GM12878 (cell line): ENCODE results near the gene TAF3.

ENCODE experiments used
- CTCF ChIP-seq, 3 experiments: IDR thresholded peaks in 2 of 3; conservative IDR thresholded peaks in 1 of 3; 2 replicates each; pipeline ENCODE4 v1.5.1; 2011; ENCODE audit warnings: low read depth in 3 of 3, low read length in 3 of 3, mild to moderate bottlenecking in 3 of 3, control low read depth in 2 of 3, moderate library complexity in 2 of 3, inconsistent platforms in 1 of 3, mixed read lengths in 1 of 3; ENCODE audit not compliant: control insufficient read depth in 2 of 3, insufficient read depth in 1 of 3; ENCODE audit errors: extremely low read depth in 1 of 3
- EZH2 ChIP-seq: IDR thresholded peaks from 2 replicates; pipeline ENCODE4 v1.6.1; 2012; ENCODE audit warnings: low read depth, mild to moderate bottlenecking, control low read depth, inconsistent platforms, low read length, borderline replicate concordance; ENCODE audit not compliant: control insufficient read depth
- MAX ChIP-seq: IDR thresholded peaks from 2 replicates; pipeline ENCODE4 v1.6.1; 2012; ENCODE audit warnings: low read depth, low read length, improper control_type of control experiment
- MTA3 ChIP-seq: IDR thresholded peaks from 2 replicates; pipeline ENCODE4 v1.6.1; 2012; ENCODE audit warnings: low read length, inconsistent platforms, borderline replicate concordance
- MYC ChIP-seq: IDR thresholded peaks from 2 replicates; pipeline ENCODE4 v1.6.1; 2011; ENCODE audit warnings: mild to moderate bottlenecking, low read length, moderate library complexity, inconsistent platforms; ENCODE audit not compliant: insufficient read depth, insufficient replicate concordance, insufficient read length, severe bottlenecking
- POLR2A ChIP-seq: IDR thresholded peaks from 2 replicates; pipeline ENCODE4 v1.6.1; 2011; ENCODE audit warnings: low read depth, mild to moderate bottlenecking, low read length
- POLR2AphosphoS5 ChIP-seq: IDR thresholded peaks from 2 replicates; pipeline ENCODE4 v1.6.1; 2011; ENCODE audit warnings: mild to moderate bottlenecking, low read length, inconsistent platforms
- RB1 ChIP-seq: fragments of 450-650 bp; formaldehyde crosslinking; IDR thresholded peaks from 2 replicates; pipeline ENCODE4 v1.6.1; 2017; ENCODE audit warnings: mild to moderate bottlenecking, borderline replicate concordance
- ZBED1 ChIP-seq: IDR thresholded peaks from 2 replicates; pipeline ENCODE4 v1.6.1; 2016; ENCODE audit warnings: borderline replicate concordance
- ZBTB33 ChIP-seq: fragments of 450-650 bp; IDR thresholded peaks from 2 replicates; pipeline ENCODE4 v1.6.1; 2017; ENCODE audit warnings: mild to moderate bottlenecking
- TF ChIP-seq, protein P1 (sequence below): fragments of 450-650 bp; IDR thresholded peaks from 2 replicates; pipeline ENCODE4 v1.6.1; 2017; ENCODE audit warnings: mild to moderate bottlenecking, low read depth, inconsistent platforms; ENCODE audit not compliant: poor library complexity, severe bottlenecking

DNA sequence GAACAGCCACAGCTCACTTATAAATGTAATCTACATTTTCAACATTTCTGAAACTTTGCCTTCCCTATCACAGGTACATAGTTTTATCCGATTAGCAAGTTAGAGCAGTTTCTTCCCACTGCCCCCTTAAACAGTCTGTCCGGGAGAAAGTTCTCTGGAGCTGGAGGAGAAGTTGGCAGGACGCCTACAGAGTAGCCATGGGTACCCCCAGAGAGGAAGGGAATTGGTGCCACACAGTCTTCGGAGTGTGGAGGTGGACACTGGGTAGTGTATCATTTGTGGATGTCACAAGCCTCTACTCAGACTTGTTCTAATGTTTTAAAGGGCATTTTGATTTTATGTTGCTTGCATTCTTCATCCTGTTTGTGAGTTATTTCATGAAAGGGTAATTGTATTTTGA, 39.0 kb downstream of the TAF3 start:
- TF ChIP-seq ZBED1: no peak
- no peak for TF ChIP-seq MYC
- no peak for TF ChIP-seq ZBTB33
- TF ChIP-seq, protein P1, sequence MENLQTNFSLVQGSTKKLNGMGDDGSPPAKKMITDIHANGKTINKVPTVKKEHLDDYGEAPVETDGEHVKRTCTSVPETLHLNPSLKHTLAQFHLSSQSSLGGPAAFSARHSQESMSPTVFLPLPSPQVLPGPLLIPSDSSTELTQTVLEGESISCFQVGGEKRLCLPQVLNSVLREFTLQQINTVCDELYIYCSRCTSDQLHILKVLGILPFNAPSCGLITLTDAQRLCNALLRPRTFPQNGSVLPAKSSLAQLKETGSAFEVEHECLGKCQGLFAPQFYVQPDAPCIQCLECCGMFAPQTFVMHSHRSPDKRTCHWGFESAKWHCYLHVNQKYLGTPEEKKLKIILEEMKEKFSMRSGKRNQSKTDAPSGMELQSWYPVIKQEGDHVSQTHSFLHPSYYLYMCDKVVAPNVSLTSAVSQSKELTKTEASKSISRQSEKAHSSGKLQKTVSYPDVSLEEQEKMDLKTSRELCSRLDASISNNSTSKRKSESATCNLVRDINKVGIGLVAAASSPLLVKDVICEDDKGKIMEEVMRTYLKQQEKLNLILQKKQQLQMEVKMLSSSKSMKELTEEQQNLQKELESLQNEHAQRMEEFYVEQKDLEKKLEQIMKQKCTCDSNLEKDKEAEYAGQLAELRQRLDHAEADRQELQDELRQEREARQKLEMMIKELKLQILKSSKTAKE: no peak
- TF ChIP-seq POLR2A: no peak
- TF ChIP-seq POLR2AphosphoS5: no peak
- no peak for TF ChIP-seq CTCF (IDR thresholded peaks at IDR 0.05 in 2 of 3, conservative IDR thresholded peaks at IDR 0.05 in 1 of 3; ENCODE audit: control insufficient read depth in 2 of 3, extremely low read depth in 1 of 3, insufficient read depth in 1 of 3, low read depth in 3 of 3, low read length in 3 of 3)
- TF ChIP-seq EZH2: no peak
- no peak for TF ChIP-seq RB1
- TF ChIP-seq MTA3: no peak
- no peak for TF ChIP-seq MAX
